ENCODE data around the gene FBH1. TPM values are rescaled to one million over a fixed set of nuclear protein-coding genes. Genes with fewer than 3 reads are reported as not detected.

The FBH1 gene
- total and polyA plus RNA-seq, 2 experiments from 2014 or later, result 62.5 to 90.8 TPM

- TF ChIP-seq ZNF462 (CRISPR knock-in tag; IDR thresholded peaks at IDR 0.05) (no peak), EZH2phosphoT487 (IDR thresholded peaks at IDR 0.05; ENCODE audit: unreplicated experiment) (no peak), NANOG (IDR thresholded peaks at IDR 0.05; ENCODE audit: borderline replicate concordance) (no peak), JUNB (IDR thresholded peaks at IDR 0.05; ENCODE audit: unreplicated experiment) (no peak), ZNF331 (CRISPR knock-in tag; IDR thresholded peaks at IDR 0.05; ENCODE audit: low read depth) (no peak), CREB1 (CRISPR knock-in tag; IDR thresholded peaks at IDR 0.05; ENCODE audit: low read depth) (no peak), REST (IDR thresholded peaks at IDR 0.05; ENCODE audit: unreplicated experiment) (no peak)
Measured at GRCh38 chr10:5895365-5895764, 5.3 kb downstream of the FBH1 start (continued).
